GM12878 (cell line): ENCODE measurements around the gene NKAIN1. TPM values are rescaled to one million over a fixed set of nuclear protein-coding genes. Genes with fewer than 3 reads are reported as not detected.

Source experiments
- ATAC-seq: fragments of 200-7000 bp; cut with Tn5 transposase; 3 replicates; pipeline ENCODE4 v1.9.1; 2020; ENCODE audit warnings: mild to moderate bottlenecking, moderate library complexity
- BruUV-seq: library from RNA; stranded (reverse); fragments of 400-500 nt; replicated peaks from 2 replicates; lab custom pipeline; 2021; lab: Mats Ljungman, UMichigan
- CTCF ChIA-PET: fragments of 300-600 bp; sonication (Branson Sonifier 250); formaldehyde crosslinking; extraction: SDS; loops from one replicate; lab custom pipeline; 2021; ENCODE audit warnings: inconsistent platforms; lab: Yijun Ruan, JAX
- POLR2A ChIA-PET: fragments of 350-600 bp; formaldehyde crosslinking; extraction: SDS; loops from one replicate; lab custom pipeline; 2021; ENCODE audit warnings: inconsistent platforms; lab: Charles Lee
- RAD21 ChIA-PET: fragments of 300-600 bp; sonication (Branson Sonifier 250); formaldehyde crosslinking; loops from one replicate; lab custom pipeline; 2023; ENCODE audit warnings: antibody characterized with exemption; ENCODE audit not compliant: unreplicated experiment; lab: Charles Lee
- SMC1A ChIA-PET: fragments of 300-600 bp; sonication (Branson Sonifier 250); formaldehyde crosslinking; loops from one replicate; lab custom pipeline; 2023; ENCODE audit not compliant: unreplicated experiment, uncharacterized antibody; lab: Charles Lee
- DNase-seq: peaks from one replicate; pipeline ENCODE4 v3.0.0-alpha.2; 2011; ENCODE audit warnings: low read depth, low spot score
- FAIRE-seq: peaks from 3 replicates; lab custom pipeline; 2011; peaks lifted over from hg19 to GRCh38; lab: Jason Lieb, UNC
- H2AFZ ChIP-seq: 2 replicates; pipeline ENCODE4 v1.6.0; 2011; ENCODE audit warnings: low read depth, low read length, control low read depth; ENCODE audit not compliant: control insufficient read depth
- H3K27ac ChIP-seq: 2 replicates; pipeline ENCODE4 v1.5.1; 2011; ENCODE audit warnings: control low read depth; ENCODE audit not compliant: control insufficient read depth, insufficient read depth
- H3K27me3 ChIP-seq, 2 experiments: replicated peaks in 1 of 2; 2 replicates each; pipeline versions ENCODE4 v1.6.0 to v1.6.1; 2011; ENCODE audit warnings: low read length in 1 of 2; ENCODE audit not compliant: control insufficient read depth in 2 of 2, insufficient read depth in 2 of 2
- H3K36me3 ChIP-seq, 2 experiments: 2 replicates each; pipeline ENCODE4 v1.5.1; 2011; ENCODE audit warnings: low read length in 1 of 2; ENCODE audit not compliant: control insufficient read depth in 2 of 2, insufficient read depth in 2 of 2
- H3K4me1 ChIP-seq: 2 replicates; pipeline ENCODE4 v1.6.1; 2011; ENCODE audit warnings: mild to moderate bottlenecking, low read length, moderate library complexity, mixed read lengths; ENCODE audit not compliant: control insufficient read depth, insufficient read depth
- H3K4me2 ChIP-seq: 2 replicates; pipeline ENCODE4 v1.6.0; 2011; ENCODE audit warnings: control low read depth; ENCODE audit not compliant: control insufficient read depth, insufficient read depth
- H3K4me3 ChIP-seq: fragments of 200-600 bp; sonication (generic); 2 replicates; pipeline ENCODE4 v1.5.1; 2016
- H3K79me2 ChIP-seq: 2 replicates; pipeline ENCODE4 v1.6.0; 2011; ENCODE audit warnings: low read length; ENCODE audit not compliant: control insufficient read depth, insufficient read depth
- H3K9ac ChIP-seq: 2 replicates; pipeline ENCODE4 v1.8.0; 2011; ENCODE audit warnings: low read length, control low read depth, mixed read lengths; ENCODE audit not compliant: control insufficient read depth, insufficient read depth
- H3K9me3 ChIP-seq: replicated peaks from 3 replicates; pipeline ENCODE4 v1.5.1; 2011; ENCODE audit warnings: mild to moderate bottlenecking, low read length; ENCODE audit not compliant: control insufficient read depth, insufficient read depth
- H4K20me1 ChIP-seq: 2 replicates; pipeline ENCODE4 v1.6.0; 2011; ENCODE audit not compliant: control insufficient read depth, insufficient read depth
- CHD2 ChIP-seq: IDR thresholded peaks from 2 replicates; pipeline ENCODE4 v1.6.1; 2011; ENCODE audit warnings: low read depth, low read length, improper control_type of control experiment, borderline replicate concordance
- FOXM1 ChIP-seq: IDR thresholded peaks from 2 replicates; pipeline ENCODE4 v1.6.1; 2012; ENCODE audit warnings: low read depth, mild to moderate bottlenecking, inconsistent platforms, low read length, moderate library complexity
- HSF1 ChIP-seq: fragments of 150-350 bp; IDR thresholded peaks from 2 replicates; pipeline ENCODE4 v1.6.1; 2014; ENCODE audit warnings: mild to moderate bottlenecking, low read depth, low read length
- IRF5 ChIP-seq: fragments of 450-650 bp; IDR thresholded peaks from 2 replicates; pipeline ENCODE4 v1.6.1; 2017; ENCODE audit warnings: borderline replicate concordance
- PBX3 ChIP-seq: IDR thresholded peaks from 2 replicates; pipeline ENCODE4 v1.6.1; 2011; ENCODE audit warnings: mild to moderate bottlenecking, low read depth, low read length, moderate library complexity; ENCODE audit not compliant: insufficient replicate concordance
- RUNX3 ChIP-seq: IDR thresholded peaks from 2 replicates; pipeline ENCODE4 v1.6.1; 2012; ENCODE audit warnings: low read length, inconsistent platforms
- SMAD5 ChIP-seq: IDR thresholded peaks from 2 replicates; pipeline ENCODE4 v1.6.1; 2016; ENCODE audit warnings: antibody characterized with exemption, low read depth
- SUZ12 ChIP-seq: fragments of 200-600 bp; sonication (generic); IDR thresholded peaks from one replicate; pipeline ENCODE4 v1.6.1; 2018; ENCODE audit warnings: antibody characterized with exemption, mild to moderate bottlenecking; ENCODE audit not compliant: unreplicated experiment
- TCF12 ChIP-seq: IDR thresholded peaks from 2 replicates; pipeline ENCODE4 v1.6.1; 2011; ENCODE audit warnings: low read depth, mild to moderate bottlenecking, low read length
- TCF7 ChIP-seq: IDR thresholded peaks from 2 replicates; pipeline ENCODE4 v1.6.1; 2014; ENCODE audit warnings: antibody characterized with exemption, borderline replicate concordance
- YBX1 ChIP-seq: fragments of 450-650 bp; IDR thresholded peaks from 2 replicates; pipeline ENCODE4 v1.6.1; 2016; ENCODE audit warnings: antibody characterized with exemption
- ZNF687 ChIP-seq: fragments of 450-650 bp; IDR thresholded peaks from 2 replicates; pipeline ENCODE4 v1.6.1; 2017; ENCODE audit warnings: mild to moderate bottlenecking, moderate library complexity
- WGBS: methylation state at CpG from one replicate; pipeline ENCODE4 v1.1.6; 2016; ENCODE audit warnings: low lambda C conversion rate; ENCODE audit not compliant: insufficient replicate concordance, insufficient coverage; ENCODE audit errors: missing lambda C conversion rate; 5-methylcytosine and 5-hydroxymethylcytosine counted together
- in situ Hi-C: fragments of 300-500 bp; cut with MboI; formaldehyde crosslinking; loops from 9 replicates; pipeline ENCODE4 v1.14.3; 2018; ENCODE audit warnings: mixed read lengths
- intact Hi-C: fragments of 100-400 bp; cut with micrococcal nuclease; formaldehyde crosslinking; loops from one replicate; pipeline ENCODE4 v1.14.2; 2022; ENCODE audit not compliant: unreplicated experiment
- polyA plus RNA-seq, 11 experiments: library from polyadenylated mRNA; depleted of rRNA in 4 of 11; unstranded in 6 of 11; stranded (reverse) in 5 of 11; fragments of >200 nt; fragmentation: Nextera tagmentation in 4 of 11; fragmentation: Illumina TruSeq in 1 of 11; extraction: Ambion mirVana in 4 of 11; extraction: Trizol in 1 of 11; gene quantifications; 1 replicate in 1 of 11; 2 replicates in 10 of 11; pipeline versions ENCODE4 v1.2.1 to v1.2.3, GENCODE V29; 2011 to 2016; ENCODE audit warnings: inconsistent platforms in 2 of 11, missing spikeins in 2 of 11, low read depth in 1 of 11
- total RNA-seq, 4 experiments: library from RNA; depleted of rRNA in 3 of 4; stranded (reverse); fragments of >200 nt in 3 of 4; fragmentation: Illumina TruSeq in 1 of 4; extraction: Trizol in 1 of 4; gene quantifications; 2 replicates each; pipeline versions ENCODE4 v1.2.1 to v1.2.3, GENCODE V29; 2013 to 2021
- TF ChIP-seq, protein P1 (sequence below): fragments of 450-650 bp; IDR thresholded peaks from 2 replicates; pipeline ENCODE4 v1.6.1; 2018; ENCODE audit warnings: mild to moderate bottlenecking, low read depth, moderate library complexity; ENCODE audit not compliant: partially characterized antibody
- TF ChIP-seq, protein P2 (sequence below): IDR thresholded peaks from 2 replicates; pipeline ENCODE4 v1.6.1; 2012; ENCODE audit warnings: low read depth, low read length, improper control_type of control experiment

The NKAIN1 gene
- total and polyA plus RNA-seq, 10 of the 15 experiments (the other 5 are each of a cell fraction or from before 2014, with no cell fraction given) = not detected

GRCh38 chr1:31142406-31142805 is 97.3 kb downstream of the NKAIN1 start:
- no peak overlapping the region for H3K9ac ChIP-seq
- H3K4me3 ChIP-seq = no peak overlapping the region
- no peak overlapping the region for H3K4me2 ChIP-seq
- ChIA-PET POLR2A (no interaction called here), CTCF (no interaction called here), SMC1A (no interaction called here), RAD21 (no interaction called here)
- no peaks in the 10 kb centered on the region for H3K79me2 ChIP-seq
- BruUV-seq = no TSS peak
- in situ Hi-C loops = no loop called here
- FAIRE-seq (no peak), ATAC-seq (no peak), DNase-seq (no peak)
- H3K27ac ChIP-seq = no peak overlapping the region
- no peaks in the 10 kb centered on the region for H3K4me1 ChIP-seq
- no peaks in the 10 kb centered on the region for H4K20me1 ChIP-seq
- WGBS = 97% methylated on average over 4 of the region's 4 CpGs
- intact Hi-C loops = no loop called here
- H3K9me3 ChIP-seq = no peaks in the 10 kb centered on the region
- no peaks in the 10 kb centered on the region for H3K36me3 ChIP-seq
- H3K27me3 ChIP-seq = no peaks in the 10 kb centered on the region
- H2AFZ ChIP-seq = no peak overlapping the region
- TF ChIP-seq ZNF687 (no peak), PBX3 (no peak), TCF12 (no peak), FOXM1 (no peak), HSF1 (no peak), RUNX3 (no peak), TCF7 (no peak), CHD2 (no peak), YBX1 (no peak), SMAD5 (no peak), SUZ12 (no peak), IRF5 (no peak)
- TF ChIP-seq, protein P1, sequence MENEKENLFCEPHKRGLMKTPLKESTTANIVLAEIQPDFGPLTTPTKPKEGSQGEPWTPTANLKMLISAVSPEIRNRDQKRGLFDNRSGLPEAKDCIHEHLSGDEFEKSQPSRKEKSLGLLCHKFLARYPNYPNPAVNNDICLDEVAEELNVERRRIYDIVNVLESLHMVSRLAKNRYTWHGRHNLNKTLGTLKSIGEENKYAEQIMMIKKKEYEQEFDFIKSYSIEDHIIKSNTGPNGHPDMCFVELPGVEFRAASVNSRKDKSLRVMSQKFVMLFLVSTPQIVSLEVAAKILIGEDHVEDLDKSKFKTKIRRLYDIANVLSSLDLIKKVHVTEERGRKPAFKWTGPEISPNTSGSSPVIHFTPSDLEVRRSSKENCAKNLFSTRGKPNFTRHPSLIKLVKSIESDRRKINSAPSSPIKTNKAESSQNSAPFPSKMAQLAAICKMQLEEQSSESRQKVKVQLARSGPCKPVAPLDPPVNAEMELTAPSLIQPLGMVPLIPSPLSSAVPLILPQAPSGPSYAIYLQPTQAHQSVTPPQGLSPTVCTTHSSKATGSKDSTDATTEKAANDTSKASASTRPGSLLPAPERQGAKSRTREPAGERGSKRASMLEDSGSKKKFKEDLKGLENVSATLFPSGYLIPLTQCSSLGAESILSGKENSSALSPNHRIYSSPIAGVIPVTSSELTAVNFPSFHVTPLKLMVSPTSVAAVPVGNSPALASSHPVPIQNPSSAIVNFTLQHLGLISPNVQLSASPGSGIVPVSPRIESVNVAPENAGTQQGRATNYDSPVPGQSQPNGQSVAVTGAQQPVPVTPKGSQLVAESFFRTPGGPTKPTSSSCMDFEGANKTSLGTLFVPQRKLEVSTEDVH = no peak
- TF ChIP-seq, protein P2, sequence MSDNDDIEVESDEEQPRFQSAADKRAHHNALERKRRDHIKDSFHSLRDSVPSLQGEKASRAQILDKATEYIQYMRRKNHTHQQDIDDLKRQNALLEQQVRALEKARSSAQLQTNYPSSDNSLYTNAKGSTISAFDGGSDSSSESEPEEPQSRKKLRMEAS = no peak
